PFSK-1 (cell line): Measurements from ENCODE around the gene FLOT2.

Source experiments
- FOXP2 ChIP-seq: optimal IDR thresholded peaks from 2 replicates; pipeline ENCODE3; 2011; ENCODE audit warnings: borderline replicate concordance, control low read depth, inconsistent platforms; ENCODE audit not compliant: insufficient read depth; ENCODE audit errors: extremely low read length, extremely low read depth
- POLR2AphosphoS5 ChIP-seq: IDR thresholded peaks from 2 replicates; pipeline ENCODE4 v1.6.1; 2012; ENCODE audit warnings: low read depth, mild to moderate bottlenecking, control low read depth, low read length, moderate library complexity
- SIN3A ChIP-seq: IDR thresholded peaks from 2 replicates; pipeline ENCODE4 v1.6.1; 2012; ENCODE audit warnings: mild to moderate bottlenecking, low read length, moderate library complexity, borderline replicate concordance; ENCODE audit not compliant: insufficient read depth
- TAF1 ChIP-seq: IDR thresholded peaks from 2 replicates; pipeline ENCODE4 v1.6.1; 2012; ENCODE audit warnings: low read length, control low read depth, borderline replicate concordance; ENCODE audit not compliant: insufficient read depth
- TF ChIP-seq, protein P1 (sequence below), 2 experiments: IDR thresholded peaks; 2 replicates each; pipeline versions ENCODE4 v1.6.1 to v1.8.0; 2011 to 2012; ENCODE audit warnings: low read depth in 2 of 2, low read length in 2 of 2, control low read depth in 1 of 2, inconsistent platforms in 1 of 2, mild to moderate bottlenecking in 1 of 2, moderate library complexity in 1 of 2; ENCODE audit not compliant: insufficient read depth in 1 of 2

The FLOT2 gene

DNA sequence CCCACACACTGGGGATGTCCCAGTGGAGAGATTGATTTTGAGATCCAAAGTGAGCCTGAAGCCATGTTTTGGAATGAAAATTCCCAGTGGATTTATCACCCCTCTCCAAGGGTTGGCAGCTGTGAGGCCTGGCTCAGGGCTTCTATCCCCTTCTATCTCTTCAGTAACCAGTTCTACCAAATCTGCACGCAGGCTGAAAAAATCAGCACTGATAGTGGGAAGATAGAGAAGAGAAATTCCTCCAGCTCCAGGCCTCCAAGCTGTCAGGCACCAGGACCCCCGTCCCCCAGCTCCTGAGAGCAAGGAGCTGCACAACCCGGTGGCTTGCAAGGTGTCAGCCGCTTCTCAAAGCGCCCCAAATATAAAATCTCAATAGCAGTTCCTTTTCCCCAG, 1.0 kb downstream of the FLOT2 start:
- TF ChIP-seq SIN3A (no peak), POLR2AphosphoS5 (no peak), FOXP2 (no peak), TAF1 (no peak)
- TF ChIP-seq, protein P1, sequence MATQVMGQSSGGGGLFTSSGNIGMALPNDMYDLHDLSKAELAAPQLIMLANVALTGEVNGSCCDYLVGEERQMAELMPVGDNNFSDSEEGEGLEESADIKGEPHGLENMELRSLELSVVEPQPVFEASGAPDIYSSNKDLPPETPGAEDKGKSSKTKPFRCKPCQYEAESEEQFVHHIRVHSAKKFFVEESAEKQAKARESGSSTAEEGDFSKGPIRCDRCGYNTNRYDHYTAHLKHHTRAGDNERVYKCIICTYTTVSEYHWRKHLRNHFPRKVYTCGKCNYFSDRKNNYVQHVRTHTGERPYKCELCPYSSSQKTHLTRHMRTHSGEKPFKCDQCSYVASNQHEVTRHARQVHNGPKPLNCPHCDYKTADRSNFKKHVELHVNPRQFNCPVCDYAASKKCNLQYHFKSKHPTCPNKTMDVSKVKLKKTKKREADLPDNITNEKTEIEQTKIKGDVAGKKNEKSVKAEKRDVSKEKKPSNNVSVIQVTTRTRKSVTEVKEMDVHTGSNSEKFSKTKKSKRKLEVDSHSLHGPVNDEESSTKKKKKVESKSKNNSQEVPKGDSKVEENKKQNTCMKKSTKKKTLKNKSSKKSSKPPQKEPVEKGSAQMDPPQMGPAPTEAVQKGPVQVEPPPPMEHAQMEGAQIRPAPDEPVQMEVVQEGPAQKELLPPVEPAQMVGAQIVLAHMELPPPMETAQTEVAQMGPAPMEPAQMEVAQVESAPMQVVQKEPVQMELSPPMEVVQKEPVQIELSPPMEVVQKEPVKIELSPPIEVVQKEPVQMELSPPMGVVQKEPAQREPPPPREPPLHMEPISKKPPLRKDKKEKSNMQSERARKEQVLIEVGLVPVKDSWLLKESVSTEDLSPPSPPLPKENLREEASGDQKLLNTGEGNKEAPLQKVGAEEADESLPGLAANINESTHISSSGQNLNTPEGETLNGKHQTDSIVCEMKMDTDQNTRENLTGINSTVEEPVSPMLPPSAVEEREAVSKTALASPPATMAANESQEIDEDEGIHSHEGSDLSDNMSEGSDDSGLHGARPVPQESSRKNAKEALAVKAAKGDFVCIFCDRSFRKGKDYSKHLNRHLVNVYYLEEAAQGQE (IDR thresholded peaks at IDR 0.05; ENCODE audit: insufficient read depth in 1 of 2, low read depth in 2 of 2, low read length in 2 of 2): no peak

DNA sequence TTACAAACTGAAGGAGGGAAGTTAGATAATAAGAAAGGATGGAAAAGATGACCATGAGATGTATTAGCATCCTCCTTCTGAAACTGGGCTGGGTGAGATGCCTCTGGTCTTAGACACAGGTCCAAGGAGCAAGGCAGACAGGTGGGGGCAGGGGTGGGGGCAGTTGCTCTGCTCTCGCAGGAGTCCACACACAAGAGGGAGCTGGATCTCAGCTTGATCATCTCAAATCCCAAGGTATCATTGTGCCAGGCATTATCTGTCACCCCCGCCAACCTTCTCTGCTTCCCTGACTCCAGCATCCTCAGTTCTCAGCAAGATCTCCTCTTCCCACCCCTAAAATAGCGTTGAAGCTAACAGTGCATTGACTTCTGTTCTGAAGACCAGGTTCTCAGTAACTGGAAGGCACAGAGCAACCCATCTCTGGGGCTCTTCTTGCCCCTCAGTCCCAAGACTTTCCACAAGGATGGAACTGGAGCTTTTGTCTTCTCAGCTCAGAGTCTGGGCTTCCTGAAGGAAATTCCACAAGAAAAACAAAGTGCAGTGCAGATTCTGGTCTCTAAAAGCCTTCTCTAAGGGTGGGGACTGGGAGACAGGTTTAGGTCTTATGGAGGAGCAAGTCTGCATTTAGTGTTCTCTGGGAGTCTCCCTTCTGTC, 1.6 kb downstream of the FLOT2 start:
- TF ChIP-seq POLR2AphosphoS5 (no peak), TAF1 (no peak), SIN3A (no peak), FOXP2 (no peak)
- TF ChIP-seq, protein P1 (IDR thresholded peaks at IDR 0.05; ENCODE audit: insufficient read depth in 1 of 2, low read depth in 2 of 2, low read length in 2 of 2): no peak

DNA sequence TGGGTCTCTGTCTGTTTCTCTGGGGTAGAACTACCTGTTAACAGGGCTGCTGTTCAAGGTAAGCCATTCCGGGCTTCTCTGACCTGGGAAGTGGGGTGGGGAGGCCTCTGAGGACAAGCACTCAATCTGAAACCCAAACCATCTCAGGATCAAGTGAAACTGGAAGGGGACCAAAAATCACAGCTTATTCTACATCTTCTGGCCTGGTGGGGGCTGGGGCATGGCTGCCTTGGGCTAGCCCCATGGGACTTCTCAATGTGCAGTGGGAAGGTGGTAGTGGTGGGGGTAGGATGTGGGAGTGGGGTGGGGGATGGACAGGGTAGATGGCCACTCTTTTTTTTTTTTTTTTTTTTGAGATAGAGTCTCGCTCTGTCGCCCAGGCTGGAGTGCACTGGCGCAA, 5.5 kb downstream of the FLOT2 start:
- no peak for TF ChIP-seq SIN3A
- TF ChIP-seq POLR2AphosphoS5: no peak
- TF ChIP-seq, protein P1 (IDR thresholded peaks at IDR 0.05; ENCODE audit: insufficient read depth in 1 of 2, low read depth in 2 of 2, low read length in 2 of 2): no peak
- no peak for TF ChIP-seq FOXP2
- no peak for TF ChIP-seq TAF1

DNA sequence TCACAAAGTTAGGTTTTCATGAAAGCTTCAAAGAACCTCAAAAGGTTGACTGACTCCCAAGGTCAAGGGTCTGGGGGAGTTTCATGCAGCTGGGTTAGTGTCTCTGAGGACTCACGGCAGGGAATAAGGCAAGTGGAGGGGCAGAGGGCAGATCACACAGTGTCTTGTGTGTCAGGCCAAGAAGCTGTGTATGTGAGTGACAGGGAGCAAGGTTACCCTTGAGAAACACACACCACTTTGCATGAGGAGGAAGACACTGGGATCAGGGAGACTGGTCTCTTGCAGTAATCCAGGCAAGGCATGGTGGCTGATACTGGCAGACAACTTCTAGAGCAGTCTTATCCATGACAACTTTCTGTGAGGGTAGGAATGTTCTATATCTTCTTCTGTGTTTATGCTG, 6.3 kb downstream of the FLOT2 start:
- TF ChIP-seq TAF1 (no peak), POLR2AphosphoS5 (no peak), FOXP2 (no peak), SIN3A (no peak)
- TF ChIP-seq, protein P1 (IDR thresholded peaks at IDR 0.05; ENCODE audit: insufficient read depth in 1 of 2, low read depth in 2 of 2, low read length in 2 of 2): no peak

DNA sequence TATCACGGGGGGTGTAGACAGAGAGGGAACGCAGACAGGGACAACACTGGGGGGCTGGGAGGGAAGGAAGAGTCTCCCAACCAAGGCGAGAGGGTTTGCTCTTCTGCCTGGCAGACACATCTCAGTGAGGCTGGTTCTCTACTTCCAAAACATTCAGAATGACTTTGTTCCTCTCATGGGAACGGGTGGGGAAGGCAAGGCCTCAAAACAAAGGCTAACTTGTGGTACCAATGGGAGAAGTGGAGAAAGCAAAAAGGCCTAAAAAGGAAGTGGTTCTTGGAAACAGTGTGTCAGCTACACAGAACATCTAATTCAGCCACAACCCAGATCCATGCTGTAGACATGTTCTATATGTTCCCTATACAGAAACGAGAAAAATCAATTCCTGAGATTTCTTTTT, 7.5 kb downstream of the FLOT2 start:
- TF ChIP-seq POLR2AphosphoS5 (no peak), FOXP2 (no peak), SIN3A (no peak), TAF1 (no peak)
- TF ChIP-seq, protein P1 (IDR thresholded peaks at IDR 0.05; ENCODE audit: insufficient read depth in 1 of 2, low read depth in 2 of 2, low read length in 2 of 2): no peak
